ENCODE measurements around the gene HIGD1A. TPM values are rescaled to one million over a fixed set of nuclear protein-coding genes. Genes with fewer than 3 reads are reported as not detected.
"Not testable (repeated sequence)": the region's sequence is repeated elsewhere in the genome, so short reads cannot be mapped to it uniquely, and the experiment has no call there.

HIGD1A gene
- total RNA-seq, 1 donor from 2014 or later: 266 TPM

DNA sequence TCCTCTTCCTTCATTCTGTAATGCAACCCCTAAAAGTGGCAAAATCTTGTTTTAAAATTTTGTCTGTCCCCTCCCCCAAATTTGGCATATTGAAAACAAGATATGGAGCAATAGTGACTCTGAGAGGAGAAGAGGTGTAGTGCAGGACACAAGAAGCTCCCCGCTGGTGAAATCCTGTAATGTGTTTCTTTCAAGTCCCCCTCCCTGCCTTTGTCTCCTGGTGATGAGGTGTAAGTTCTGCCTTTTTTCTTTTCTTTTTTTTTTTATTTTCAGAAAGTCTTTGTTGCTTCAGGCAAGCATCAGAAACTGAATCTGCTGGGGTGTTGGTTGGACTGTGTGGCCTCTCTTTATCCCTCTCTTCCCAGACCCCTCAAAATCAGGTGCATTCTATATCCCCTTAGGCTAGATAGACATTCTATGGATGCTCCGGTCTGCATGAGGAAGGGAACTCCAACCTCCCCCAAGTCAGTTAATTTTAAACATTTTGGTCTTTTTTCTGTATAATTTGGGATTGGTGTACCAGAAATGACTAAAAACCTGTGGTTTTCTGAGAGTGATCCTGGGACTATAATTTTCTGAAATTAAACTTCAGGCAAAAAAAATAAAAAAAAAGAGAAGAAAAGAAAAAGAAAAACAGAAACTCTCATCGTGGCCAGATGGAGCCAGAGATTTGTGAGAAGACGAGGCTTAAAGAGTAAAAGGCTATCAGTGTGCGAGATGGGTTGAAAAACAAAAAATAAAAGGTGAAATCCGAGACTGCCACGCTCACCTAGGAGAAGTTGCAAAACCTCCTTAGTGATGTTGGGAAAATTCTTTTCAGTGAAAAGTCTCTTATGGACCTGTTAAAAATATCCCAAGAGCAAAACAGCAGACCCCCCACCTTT, 26.4 kb upstream of the HIGD1A start:
- no peak for DNase-seq (ENCODE audit: low spot score)
- intact Hi-C loops (cut with DNase I): loop anchor here (2.0 kb wide), 1 partner anchor 50 kb away; no protein-coding TSS in a partner anchor

DNA sequence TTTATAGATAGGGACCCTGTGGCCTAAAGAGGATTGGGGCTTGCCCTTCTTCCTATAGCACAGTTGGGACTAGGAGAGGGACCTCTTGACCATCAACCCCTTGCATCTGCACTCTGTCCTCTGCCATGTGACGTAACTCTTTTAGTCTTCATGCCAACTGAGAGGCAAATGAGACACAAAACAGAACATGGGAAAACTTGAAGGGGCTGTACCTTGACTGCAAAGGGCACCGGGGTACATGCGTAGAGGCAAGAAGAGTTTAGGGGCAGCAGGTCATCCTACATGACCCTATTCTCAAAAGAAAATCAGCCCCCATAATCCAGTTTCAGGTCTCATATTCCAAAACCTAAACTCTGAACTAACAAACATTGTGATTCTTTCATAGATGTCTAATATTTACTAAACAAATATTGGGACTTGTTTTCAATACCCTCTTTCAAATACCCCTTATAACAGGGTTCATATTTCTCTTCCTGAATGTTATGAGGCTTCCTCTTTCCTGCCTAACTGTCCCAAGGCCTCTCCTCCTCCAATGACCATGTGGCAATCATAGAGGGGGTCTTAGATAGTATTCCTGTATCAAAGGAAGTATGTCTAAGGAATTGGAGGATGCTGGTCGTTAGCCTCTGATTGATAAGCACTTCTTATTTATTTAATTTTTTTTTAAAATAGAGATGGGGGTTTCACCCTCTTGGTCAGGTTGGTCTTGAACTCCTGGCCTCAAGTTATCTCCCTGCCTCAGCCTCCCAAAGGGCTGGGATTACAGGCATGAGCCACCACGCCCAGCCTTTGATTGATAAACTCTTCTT, 25.5 kb upstream of the HIGD1A start:
- intact Hi-C loops (cut with DNase I): loop anchor here (2.0 kb wide), 1 partner anchor 51 kb away; no protein-coding TSS in a partner anchor
- DNase-seq (ENCODE audit: low spot score): no peak

DNA sequence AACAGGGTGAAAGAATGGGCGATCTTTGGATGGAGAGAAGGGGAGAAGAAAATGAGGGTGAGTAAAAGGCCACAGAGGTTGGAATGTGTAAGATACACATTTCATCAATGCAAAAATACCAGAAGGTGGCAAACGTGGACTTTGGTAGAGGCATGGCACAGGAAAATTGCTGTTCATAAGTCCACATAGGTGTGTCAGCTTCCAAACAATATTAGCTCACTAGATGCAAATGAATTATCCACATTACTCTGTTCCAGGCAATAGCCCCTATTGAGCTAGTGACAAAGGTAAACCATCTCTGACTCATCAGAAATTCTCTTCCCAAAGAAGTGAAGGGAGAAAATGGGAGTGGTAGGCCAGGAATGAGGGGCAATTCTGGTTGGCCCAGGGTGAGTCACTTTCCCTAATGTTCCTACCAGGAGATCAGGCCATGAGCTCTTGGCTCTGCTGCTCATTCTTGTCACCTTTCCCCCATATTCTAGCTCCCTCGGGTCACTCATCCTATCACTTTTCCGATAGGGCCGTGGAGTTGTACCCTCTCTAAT, 24.9 kb upstream of the HIGD1A start:
- intact Hi-C loops (cut with DNase I): no loop called here
- DNase-seq (ENCODE audit: low spot score): no peak

DNA sequence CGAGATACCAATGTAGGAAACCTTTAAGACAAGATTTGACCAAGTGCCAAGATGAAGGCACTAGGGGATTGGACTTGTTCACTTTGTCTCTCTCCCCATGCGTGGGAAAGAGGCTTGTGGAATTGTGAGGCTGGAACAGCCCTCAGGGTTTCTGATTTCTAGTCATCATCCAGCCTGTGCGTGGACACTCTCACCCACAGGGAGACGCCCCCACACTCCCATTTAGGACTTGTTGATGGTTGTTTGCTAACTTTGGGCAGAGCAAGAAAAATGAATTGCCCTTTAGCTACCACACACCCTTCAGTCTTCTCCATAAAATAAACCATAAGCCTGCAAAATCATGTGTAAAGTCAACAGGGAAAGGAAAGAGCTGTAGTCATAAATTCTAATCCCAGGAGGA, 23.4 kb upstream of the HIGD1A start:
- intact Hi-C loops (cut with DNase I): no loop called here
- DNase-seq (ENCODE audit: low spot score): no peak

GRCh38 chr3:42827023-42827422, 22.7 kb upstream of the HIGD1A start:
- intact Hi-C loops (cut with DNase I): no loop called here

DNA sequence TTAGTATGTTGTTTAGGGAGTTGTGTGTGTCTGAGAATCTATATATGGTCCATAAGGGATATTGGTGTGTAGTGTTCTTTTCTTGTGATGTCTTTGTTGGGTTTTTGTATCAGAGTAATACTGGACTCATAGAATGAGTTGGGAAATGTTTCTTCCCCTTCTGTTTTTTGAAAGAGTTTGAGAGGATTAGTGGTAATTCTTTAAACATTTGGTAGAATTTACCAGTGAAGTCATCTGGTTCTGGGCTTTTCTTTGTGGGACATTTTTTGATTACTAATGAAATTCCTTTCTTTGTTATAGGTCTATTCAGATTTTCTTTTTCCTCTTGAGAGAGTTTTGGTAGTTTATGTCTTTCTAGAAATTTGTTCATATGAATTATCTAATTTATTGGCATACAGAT, 21.9 kb upstream of the HIGD1A start:
- intact Hi-C loops (cut with DNase I): no loop called here
- no peak for DNase-seq (ENCODE audit: low spot score)

More at GRCh38 chr3:42827023-42827422, 22.7 kb upstream of the HIGD1A start:
- DNase-seq (ENCODE audit: low spot score): no peak

DNA sequence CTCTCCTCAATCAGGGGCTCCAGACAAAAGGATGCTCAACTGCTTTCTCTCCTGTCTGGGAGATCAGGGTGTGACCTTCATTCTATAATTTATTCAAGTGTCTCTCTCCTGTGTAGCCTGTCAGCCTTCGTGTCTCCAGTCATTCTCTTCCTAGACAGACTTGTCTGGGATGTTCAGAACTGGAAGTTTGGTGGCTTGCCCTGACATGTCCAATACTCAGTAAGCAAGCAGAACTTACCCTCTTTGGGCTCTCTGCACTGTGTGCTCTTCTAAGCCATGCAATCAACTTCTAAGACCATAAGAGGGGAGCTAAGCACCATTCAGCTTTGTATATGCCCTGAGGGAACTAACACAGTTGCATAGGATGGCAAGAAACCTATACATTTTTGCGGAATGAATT, 19.1 kb upstream of the HIGD1A start:
- intact Hi-C loops (cut with DNase I): no loop called here

DNA sequence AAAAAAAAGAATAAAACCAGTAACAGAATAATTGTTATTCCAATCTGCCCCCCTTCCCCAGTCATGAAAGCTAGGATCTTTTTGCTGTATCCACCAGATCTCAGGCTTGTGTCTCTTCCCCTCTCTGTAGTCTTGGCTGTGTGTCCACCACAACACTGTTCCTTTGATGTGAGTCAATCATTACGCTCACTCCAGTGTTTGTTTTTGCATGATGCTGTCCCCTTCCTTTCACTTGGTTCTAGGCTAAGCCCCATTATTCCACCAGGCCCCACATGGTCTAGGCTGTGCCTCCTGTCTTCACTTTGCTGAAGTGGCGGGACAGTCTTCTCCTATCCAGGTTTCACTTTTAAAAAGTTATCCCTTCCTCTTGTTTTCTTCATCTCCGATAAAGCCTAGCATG, 18.5 kb upstream of the HIGD1A start:
- DNase-seq (ENCODE audit: low spot score): no peak
- intact Hi-C loops (cut with DNase I): no loop called here

More for the DNA sequence above, 19.1 kb upstream of the HIGD1A start:
- no peak for DNase-seq (ENCODE audit: low spot score)

DNA sequence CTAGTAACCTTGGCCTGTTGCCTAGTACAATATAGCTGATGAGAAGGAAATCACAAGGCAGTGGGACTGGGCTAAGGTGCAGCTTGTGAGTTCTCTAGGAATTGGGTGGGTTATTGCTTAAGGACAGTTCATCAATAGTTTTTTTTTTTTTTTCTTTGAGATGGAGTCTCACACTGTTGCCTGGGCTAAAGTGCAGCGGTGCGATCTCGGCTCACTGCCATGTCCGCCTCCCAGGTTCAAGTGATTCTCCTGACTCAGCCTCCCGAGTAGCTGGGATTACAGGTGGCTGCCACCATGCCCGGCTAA, 16.4 kb upstream of the HIGD1A start:
- intact Hi-C loops (cut with DNase I): no loop called here
- no peak for DNase-seq (ENCODE audit: low spot score)

- intact Hi-C loops (cut with DNase I): no loop called here
- DNase-seq (ENCODE audit: low spot score): no peak
These were observed 15.2 kb upstream of the HIGD1A start for GRCh38 chr3:42819351-42819965.

DNA sequence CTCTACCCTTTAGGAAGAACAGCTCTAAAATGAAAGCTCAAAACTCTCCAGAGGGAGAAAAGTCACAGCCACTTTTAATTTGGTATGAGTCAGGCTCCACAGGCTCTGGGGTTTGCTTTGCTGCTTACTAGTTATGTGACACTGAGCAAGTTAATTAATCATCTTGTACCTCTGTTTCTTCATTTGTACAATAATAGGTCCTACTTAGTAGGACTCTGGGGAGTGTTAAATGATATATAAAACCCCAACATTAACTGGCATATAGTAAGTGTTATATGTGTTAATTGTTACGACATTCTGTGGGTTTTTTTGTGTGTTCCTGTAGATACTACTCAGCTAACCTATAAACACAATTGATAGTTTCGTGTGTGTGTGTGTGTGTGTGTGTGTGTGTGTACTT, 11.5 kb upstream of the HIGD1A start:
- DNase-seq (ENCODE audit: low spot score): no peak
- intact Hi-C loops (cut with DNase I): no loop called here

GRCh38 chr3:42814914-42815507, 10.7 kb upstream of the HIGD1A start:
- no peak for DNase-seq (ENCODE audit: low spot score)
- intact Hi-C loops (cut with DNase I): no loop called here

- no peak for DNase-seq (ENCODE audit: low spot score)
- intact Hi-C loops (cut with DNase I): no loop called here
These were observed 10.0 kb upstream of the HIGD1A start for GRCh38 chr3:42814246-42814645.

- DNase-seq (ENCODE audit: low spot score); intact Hi-C loops (cut with DNase I): not testable (repeated sequence)
These were observed 7.0 kb upstream of the HIGD1A start for GRCh38 chr3:42811118-42811883.

- intact Hi-C loops (cut with DNase I); DNase-seq (ENCODE audit: low spot score): not testable (repeated sequence)
These were observed 6.4 kb upstream of the HIGD1A start for GRCh38 chr3:42810706-42811105.

GRCh38 chr3:42809202-42809601, 4.9 kb upstream of the HIGD1A start, which contains the start of gene ACKR2:
TSS of gene ACKR2 (plus strand) at chr3:42809445. CDS start at chr3:42864503, 55,058 bp downstream.
- DNase-seq (ENCODE audit: low spot score): no peak
- intact Hi-C loops (cut with DNase I): no loop called here

DNA sequence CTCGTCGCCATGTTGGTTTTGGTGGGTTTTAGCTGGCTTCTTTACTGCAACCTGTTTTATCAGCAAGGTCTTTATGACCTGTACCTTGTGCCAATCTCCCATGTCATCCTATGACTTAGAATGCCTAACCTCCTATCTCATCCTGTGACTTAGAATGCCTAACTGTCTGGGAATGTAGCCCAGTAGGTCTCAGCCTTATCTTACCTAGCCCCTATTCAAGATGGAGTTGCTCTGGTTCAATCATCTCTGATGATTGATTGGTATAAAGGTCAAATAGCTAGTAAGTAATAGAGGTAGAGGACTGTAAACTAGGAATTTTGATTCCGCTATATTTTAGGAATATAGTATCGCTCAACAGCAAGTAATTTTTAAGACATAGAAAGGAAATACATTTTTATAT, 3.6 kb upstream of the HIGD1A start:
- intact Hi-C loops (cut with DNase I): no loop called here
- no peak for DNase-seq (ENCODE audit: low spot score)

DNA sequence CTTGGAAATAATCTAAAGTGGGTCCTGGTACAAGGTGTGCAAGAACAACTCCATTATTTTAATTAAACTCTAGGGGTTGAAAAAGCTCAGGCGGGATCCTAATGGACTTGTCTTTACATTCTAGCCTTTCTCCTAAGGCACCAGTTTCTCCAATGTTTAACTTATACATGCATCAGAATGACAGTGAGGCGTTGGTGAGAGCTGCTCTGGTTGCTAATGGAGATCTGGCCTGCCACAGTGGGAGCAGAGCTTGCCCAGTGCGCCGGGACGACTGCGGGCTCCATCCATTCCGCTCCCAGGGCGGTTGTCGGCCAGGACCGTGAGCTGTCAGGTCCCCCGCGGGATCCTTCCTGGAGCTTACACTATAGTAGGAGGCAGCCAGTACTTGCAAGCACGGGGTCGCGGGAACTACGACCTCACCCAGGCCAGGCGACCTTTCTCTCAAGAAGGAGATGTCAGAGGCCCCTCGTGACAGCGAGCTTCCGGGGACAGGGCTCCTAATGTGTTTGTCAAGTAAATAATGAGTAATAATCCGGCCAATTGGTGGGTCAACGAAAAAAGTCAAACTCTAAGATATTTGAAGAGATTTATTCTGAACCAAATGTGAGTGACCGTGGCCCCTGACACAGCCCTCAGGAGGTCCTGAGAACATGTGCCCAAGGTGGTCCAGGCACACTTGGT, 991 bp upstream of the HIGD1A start:
- intact Hi-C loops (cut with DNase I): no loop called here

GRCh38 chr3:42804831-42805132, 492 bp upstream of the HIGD1A start:
- no peak for DNase-seq (ENCODE audit: low spot score)
- intact Hi-C loops (cut with DNase I): no loop called here

More for the DNA sequence above, 991 bp upstream of the HIGD1A start:
- DNase-seq (ENCODE audit: low spot score): no peak

All from cardiac septum (tissue), 1 donor.